SK-N-SH treated with all-trans-retinoic acid at 6 μM for 48 hours (cell line): Measurements from ENCODE around the gene EEFSEC.

Experiments
- CREB5 ChIP-seq: fragments of 250-450 bp; sonication (Bioruptor Pico); IDR thresholded peaks from 2 replicates; pipeline ENCODE4 v1.5.1; 2020; ENCODE audit warnings: low read depth, mild to moderate bottlenecking, moderate library complexity
- SNAI2 ChIP-seq: fragments of 250-450 bp; sonication (Bioruptor Pico); IDR thresholded peaks from 2 replicates; pipeline ENCODE4 v1.5.0; 2020; ENCODE audit warnings: mild to moderate bottlenecking, moderate library complexity
- ZNF565 ChIP-seq: fragments of 450-650 bp; formaldehyde crosslinking; conservative IDR thresholded peaks from 2 replicates; pipeline ENCODE4 v1.5.0; 2020; ENCODE audit warnings: low read depth, mild to moderate bottlenecking, moderate library complexity

- no peak for TF ChIP-seq SNAI2 (CRISPR knock-in tag)
- no peak for TF ChIP-seq ZNF565 (CRISPR knock-in tag)
- TF ChIP-seq CREB5 (CRISPR knock-in tag) = no peak
These were observed 190.2 kb downstream of the EEFSEC start for GRCh38 chr3:128343287-128344051.
